K562 (cell line): ENCODE results near the gene USB1. TPM values are rescaled to one million over a fixed set of nuclear protein-coding genes. Genes with fewer than 3 reads are reported as not detected.

Experiments used
- ARID1B ChIP-seq: fragments of 450-650 bp; IDR thresholded peaks from 2 replicates; pipeline ENCODE4 v1.6.1; 2016; ENCODE audit warnings: antibody characterized with exemption, mild to moderate bottlenecking, inconsistent platforms
- CBFA2T2 ChIP-seq: fragments of 450-650 bp; conservative IDR thresholded peaks from 2 replicates; pipeline ENCODE4 v1.6.1; 2017; ENCODE audit warnings: mild to moderate bottlenecking
- CBFA2T3 ChIP-seq: fragments of 450-650 bp; IDR thresholded peaks from 2 replicates; pipeline ENCODE4 v1.6.1; 2017
- CC2D1A ChIP-seq: fragments of 450-650 bp; IDR thresholded peaks from 2 replicates; pipeline ENCODE4 v1.6.1; 2017; ENCODE audit warnings: mild to moderate bottlenecking
- FOXK2 ChIP-seq, 2 experiments: fragments of 450-650 bp; IDR thresholded peaks in 1 of 2; conservative IDR thresholded peaks in 1 of 2; 2 replicates each; pipeline ENCODE4 v1.6.1; 2016; ENCODE audit warnings: low read depth in 2 of 2, mild to moderate bottlenecking in 1 of 2
- FUS ChIP-seq: fragments of 200-400 bp; formaldehyde crosslinking; optimal IDR thresholded peaks from 2 replicates; pipeline ENCODE3; 2017; ENCODE audit warnings: low read depth, low read length
- HNRNPLL ChIP-seq: fragments of 200-400 bp; formaldehyde crosslinking; IDR thresholded peaks from 2 replicates; pipeline ENCODE4 v1.6.1; 2017; ENCODE audit warnings: low read length, low read depth, mild to moderate bottlenecking; ENCODE audit not compliant: poor library complexity, severe bottlenecking
- HSF4 ChIP-seq: fragments of 250-450 bp; sonication (Bioruptor Pico); IDR thresholded peaks from 2 replicates; pipeline ENCODE4 v2.1.2; 2022; ENCODE audit warnings: mild to moderate bottlenecking, moderate library complexity, borderline replicate concordance
- MAFG ChIP-seq: fragments of 450-650 bp; conservative IDR thresholded peaks from 2 replicates; pipeline ENCODE4 v1.6.1; 2016; ENCODE audit warnings: missing genetic modification characterization, missing compliant biosample characterization
- NCOA6 ChIP-seq: fragments of 450-650 bp; IDR thresholded peaks from 2 replicates; pipeline ENCODE4 v1.6.1; 2017; ENCODE audit warnings: mild to moderate bottlenecking
- NCOR1 ChIP-seq: fragments of 450-650 bp; IDR thresholded peaks from 2 replicates; pipeline ENCODE4 v1.6.1; 2016; ENCODE audit warnings: mild to moderate bottlenecking, moderate library complexity
- NRF1 ChIP-seq, 2 experiments: fragments of 450-650 bp; IDR thresholded peaks in 1 of 2; conservative IDR thresholded peaks in 1 of 2; 2 replicates each; pipeline ENCODE4 v1.6.1; 2014; ENCODE audit warnings: mild to moderate bottlenecking in 2 of 2
- RCOR1 ChIP-seq, 2 experiments: IDR thresholded peaks; 2 replicates each; pipeline ENCODE4 v1.6.1; 2012; ENCODE audit warnings: low read depth in 2 of 2, low read length in 2 of 2, borderline replicate concordance in 1 of 2, improper control_type of control experiment in 1 of 2
- TCF3 ChIP-seq: sonication (generic); formaldehyde crosslinking; IDR thresholded peaks from 2 replicates; pipeline ENCODE4 v1.4.0; 2020; ENCODE audit warnings: mild to moderate bottlenecking, missing genetic modification reagents
- TEAD4 ChIP-seq, 2 experiments: sonication (generic) in 1 of 2; formaldehyde crosslinking in 1 of 2; IDR thresholded peaks; 2 replicates each; pipeline versions ENCODE4 v1.6.1 to v1.8.0; 2012 to 2022; ENCODE audit warnings: borderline replicate concordance in 1 of 2, inconsistent platforms in 1 of 2, low read length in 1 of 2, mild to moderate bottlenecking in 1 of 2, missing genetic modification reagents in 1 of 2
- TFAM ChIP-seq: fragments of 250-450 bp; sonication (Bioruptor Pico); conservative IDR thresholded peaks from 2 replicates; pipeline ENCODE4 v1.5.0; 2021; ENCODE audit warnings: mild to moderate bottlenecking, moderate library complexity
- TFAP4 ChIP-seq: sonication (generic); formaldehyde crosslinking; IDR thresholded peaks from 2 replicates; pipeline ENCODE4 v1.8.0; 2022; ENCODE audit warnings: missing genetic modification reagents, mild to moderate bottlenecking, moderate library complexity, borderline replicate concordance
- TRIM24 ChIP-seq, 2 experiments: fragments of 450-650 bp; IDR thresholded peaks; 2 replicates each; pipeline ENCODE4 v1.6.1; 2016
- YY1 ChIP-seq, 3 experiments: IDR thresholded peaks; 2 replicates each; pipeline ENCODE4 v1.6.1; 2011; ENCODE audit warnings: low read length in 2 of 3, mild to moderate bottlenecking in 2 of 3, moderate library complexity in 2 of 3, borderline replicate concordance in 1 of 3, control low read depth in 1 of 3, low read depth in 1 of 3; ENCODE audit not compliant: insufficient read depth in 3 of 3, insufficient replicate concordance in 2 of 3, control insufficient read depth in 1 of 3, insufficient read length in 1 of 3; ENCODE audit errors: extremely low read depth in 1 of 3
- ZBTB7A ChIP-seq: IDR thresholded peaks from 2 replicates; pipeline ENCODE4 v1.6.1; 2011; ENCODE audit warnings: low read depth, mild to moderate bottlenecking, low read length, moderate library complexity, borderline replicate concordance; ENCODE audit not compliant: control insufficient read depth
- polyA plus RNA-seq, 8 experiments: library from polyadenylated mRNA; depleted of rRNA in 4 of 8; stranded (reverse) in 5 of 8; unstranded in 3 of 8; fragments of >200 nt; fragmentation: Nextera tagmentation in 2 of 8; fragmentation: Illumina TruSeq in 1 of 8; extraction: Ambion mirVana in 2 of 8; extraction: Trizol in 1 of 8; gene quantifications; 2 replicates each; pipeline versions ENCODE4 v1.2.1 to v1.2.3, GENCODE V29; 2011 to 2014; ENCODE audit warnings: inconsistent platforms in 1 of 8, missing spikeins in 1 of 8
- total RNA-seq, 7 experiments: library from RNA; depleted of rRNA in 6 of 7; stranded (reverse); fragments of >200 nt in 6 of 7; fragmentation: Illumina TruSeq in 2 of 7; extraction: Trizol in 2 of 7; gene quantifications; 2 replicates each; pipeline versions ENCODE4 v1.2.1 to v1.2.3, GENCODE V29; 2011 to 2021; ENCODE audit warnings: low replicate concordance in 1 of 7
- TF ChIP-seq, protein P1 (sequence below), 2 experiments: IDR thresholded peaks; 2 replicates each; pipeline ENCODE4 v1.6.1; 2012; ENCODE audit warnings: improper control_type of control experiment in 2 of 2, low read depth in 2 of 2, low read length in 2 of 2, borderline replicate concordance in 1 of 2
- TF ChIP-seq, protein P2 (sequence below): fragments of 450-650 bp; IDR thresholded peaks from 2 replicates; pipeline ENCODE4 v1.6.1; 2016

The USB1 gene
- total and polyA plus RNA-seq, 9 of the 15 experiments (the other 6 are each of a cell fraction or from before 2014, with no cell fraction given) = 11.6 to 73.6 (median 19.4) TPM

- TF ChIP-seq TFAM (no peak), TCF3 (CRISPR knock-in tag) (peak; percentile 68), RCOR1 (IDR thresholded peaks at IDR 0.05; ENCODE audit: borderline replicate concordance in 1 of 2, low read depth in 2 of 2, low read length in 2 of 2) (peak in 1 of 2 experiments; percentile 65; a peak in 1 of 4 replicates), MAFG (tag) (no peak), CBFA2T2 (peak; percentile 75), NRF1 (conservative IDR thresholded peaks at IDR 0.05 in 1 of 2, IDR thresholded peaks at IDR 0.05 in 1 of 2) (no peak), FUS (no peak), HNRNPLL (peak; percentile 77), ZBTB7A (peak; percentile 35; the same call in 1 of the 2 replicates), TRIM24 (IDR thresholded peaks at IDR 0.05) (peak in 1 of 2 experiments; percentile 20; a peak in 1 of 4 replicates), NCOA6 (no peak), TFAP4 (CRISPR knock-in tag) (peak; percentile 62; the same call in 1 of the 2 replicates), FOXK2 (conservative IDR thresholded peaks at IDR 0.05 in 1 of 2, IDR thresholded peaks at IDR 0.05 in 1 of 2; ENCODE audit: low read depth in 2 of 2) (no peak), ARID1B (peak; percentile 57), CC2D1A (no peak), CBFA2T3 (peak; percentile 86), NCOR1 (peak; percentile 65), TEAD4 (IDR thresholded peaks at IDR 0.05; ENCODE audit: low read length) (peak; percentile 65), TEAD4 (CRISPR knock-in tag; IDR thresholded peaks at IDR 0.05; ENCODE audit: borderline replicate concordance) (no peak), HSF4 (CRISPR knock-in tag) (no peak), YY1 (IDR thresholded peaks at IDR 0.05; ENCODE audit: borderline replicate concordance in 1 of 3, control insufficient read depth in 1 of 3, extremely low read depth in 1 of 3, insufficient read depth in 3 of 3, insufficient read length in 1 of 3, insufficient replicate concordance in 2 of 3, low read depth in 1 of 3, low read length in 2 of 3) (peak in 1 of 3 experiments; percentile 13)
- TF ChIP-seq, protein P1, sequence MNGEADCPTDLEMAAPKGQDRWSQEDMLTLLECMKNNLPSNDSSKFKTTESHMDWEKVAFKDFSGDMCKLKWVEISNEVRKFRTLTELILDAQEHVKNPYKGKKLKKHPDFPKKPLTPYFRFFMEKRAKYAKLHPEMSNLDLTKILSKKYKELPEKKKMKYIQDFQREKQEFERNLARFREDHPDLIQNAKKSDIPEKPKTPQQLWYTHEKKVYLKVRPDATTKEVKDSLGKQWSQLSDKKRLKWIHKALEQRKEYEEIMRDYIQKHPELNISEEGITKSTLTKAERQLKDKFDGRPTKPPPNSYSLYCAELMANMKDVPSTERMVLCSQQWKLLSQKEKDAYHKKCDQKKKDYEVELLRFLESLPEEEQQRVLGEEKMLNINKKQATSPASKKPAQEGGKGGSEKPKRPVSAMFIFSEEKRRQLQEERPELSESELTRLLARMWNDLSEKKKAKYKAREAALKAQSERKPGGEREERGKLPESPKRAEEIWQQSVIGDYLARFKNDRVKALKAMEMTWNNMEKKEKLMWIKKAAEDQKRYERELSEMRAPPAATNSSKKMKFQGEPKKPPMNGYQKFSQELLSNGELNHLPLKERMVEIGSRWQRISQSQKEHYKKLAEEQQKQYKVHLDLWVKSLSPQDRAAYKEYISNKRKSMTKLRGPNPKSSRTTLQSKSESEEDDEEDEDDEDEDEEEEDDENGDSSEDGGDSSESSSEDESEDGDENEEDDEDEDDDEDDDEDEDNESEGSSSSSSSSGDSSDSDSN (IDR thresholded peaks at IDR 0.05; ENCODE audit: borderline replicate concordance in 1 of 2, low read depth in 2 of 2, low read length in 2 of 2) = 0 out of 4 replicates have a peak, but pooled peaks of 1 of the 2 experiments have one; percentile 41
- TF ChIP-seq, protein P2, sequence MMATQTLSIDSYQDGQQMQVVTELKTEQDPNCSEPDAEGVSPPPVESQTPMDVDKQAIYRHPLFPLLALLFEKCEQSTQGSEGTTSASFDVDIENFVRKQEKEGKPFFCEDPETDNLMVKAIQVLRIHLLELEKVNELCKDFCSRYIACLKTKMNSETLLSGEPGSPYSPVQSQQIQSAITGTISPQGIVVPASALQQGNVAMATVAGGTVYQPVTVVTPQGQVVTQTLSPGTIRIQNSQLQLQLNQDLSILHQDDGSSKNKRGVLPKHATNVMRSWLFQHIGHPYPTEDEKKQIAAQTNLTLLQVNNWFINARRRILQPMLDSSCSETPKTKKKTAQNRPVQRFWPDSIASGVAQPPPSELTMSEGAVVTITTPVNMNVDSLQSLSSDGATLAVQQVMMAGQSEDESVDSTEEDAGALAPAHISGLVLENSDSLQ = no peak
Observed at GRCh38 chr16:58034774-58035173, 33.6 kb downstream of the USB1 start (continued).
